ENCODE results near the gene SPO11. TPM values are rescaled to one million over a fixed set of nuclear protein-coding genes. Genes with fewer than 3 reads are reported as not detected.

The SPO11 gene
- total and polyA plus RNA-seq, 9 of the 15 experiments (the other 6 are each of a cell fraction or from before 2014, with no cell fraction given) = not detected

GRCh38 chr20:57329608-57330221 is at the start of gene SPO11 (continued):
- no peak for TF ChIP-seq ZBTB11 (CRISPR knock-in tag; IDR thresholded peaks at IDR 0.05)
- no peak for TF ChIP-seq JUNB (CRISPR knock-in tag; conservative IDR thresholded peaks at IDR 0.05)
- TF ChIP-seq NCOA4 (IDR thresholded peaks at IDR 0.05; ENCODE audit: partially characterized antibody) = no peak
- no peak for TF ChIP-seq ZNF280B (CRISPR knock-in tag; IDR thresholded peaks at IDR 0.05)
- TF ChIP-seq IRF2 (CRISPR knock-in tag; IDR thresholded peaks at IDR 0.05) = no peak
- TF ChIP-seq NRF1 (conservative IDR thresholded peaks at IDR 0.05 in 1 of 2, IDR thresholded peaks at IDR 0.05 in 1 of 2) = peak; percentile 91 to 93
- TF ChIP-seq RBFOX2 (IDR thresholded peaks at IDR 0.05; ENCODE audit: low read depth, low read length) = peak; percentile 40
- no peak for TF ChIP-seq ZNF224 (CRISPR knock-in tag; IDR thresholded peaks at IDR 0.05)
- TF ChIP-seq, protein P1, sequence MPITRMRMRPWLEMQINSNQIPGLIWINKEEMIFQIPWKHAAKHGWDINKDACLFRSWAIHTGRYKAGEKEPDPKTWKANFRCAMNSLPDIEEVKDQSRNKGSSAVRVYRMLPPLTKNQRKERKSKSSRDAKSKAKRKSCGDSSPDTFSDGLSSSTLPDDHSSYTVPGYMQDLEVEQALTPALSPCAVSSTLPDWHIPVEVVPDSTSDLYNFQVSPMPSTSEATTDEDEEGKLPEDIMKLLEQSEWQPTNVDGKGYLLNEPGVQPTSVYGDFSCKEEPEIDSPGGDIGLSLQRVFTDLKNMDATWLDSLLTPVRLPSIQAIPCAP (CRISPR knock-in tag; IDR thresholded peaks at IDR 0.05; ENCODE audit: borderline replicate concordance) = no peak
- TF ChIP-seq RBM17 (IDR thresholded peaks at IDR 0.05; ENCODE audit: borderline replicate concordance, low read depth, low read length) = no peak
- no peak for TF ChIP-seq ELF1 (tag; IDR thresholded peaks at IDR 0.05)
- TF ChIP-seq PHTF2 (CRISPR knock-in tag; IDR thresholded peaks at IDR 0.05) = no peak
- TF ChIP-seq, protein P2, sequence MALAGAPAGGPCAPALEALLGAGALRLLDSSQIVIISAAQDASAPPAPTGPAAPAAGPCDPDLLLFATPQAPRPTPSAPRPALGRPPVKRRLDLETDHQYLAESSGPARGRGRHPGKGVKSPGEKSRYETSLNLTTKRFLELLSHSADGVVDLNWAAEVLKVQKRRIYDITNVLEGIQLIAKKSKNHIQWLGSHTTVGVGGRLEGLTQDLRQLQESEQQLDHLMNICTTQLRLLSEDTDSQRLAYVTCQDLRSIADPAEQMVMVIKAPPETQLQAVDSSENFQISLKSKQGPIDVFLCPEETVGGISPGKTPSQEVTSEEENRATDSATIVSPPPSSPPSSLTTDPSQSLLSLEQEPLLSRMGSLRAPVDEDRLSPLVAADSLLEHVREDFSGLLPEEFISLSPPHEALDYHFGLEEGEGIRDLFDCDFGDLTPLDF (CRISPR knock-in tag; IDR thresholded peaks at IDR 0.05) = no peak
- no peak for TF ChIP-seq POLR3A (IDR thresholded peaks at IDR 0.05; ENCODE audit: borderline replicate concordance, extremely low read depth, insufficient read depth, insufficient read length)
- no peak for TF ChIP-seq MEF2D (tag; conservative IDR thresholded peaks at IDR 0.05; ENCODE audit: low read depth)
- TF ChIP-seq NR2C1 (IDR thresholded peaks at IDR 0.05) = no peak
- TF ChIP-seq NR2C1 (tag; IDR thresholded peaks at IDR 0.05) = no peak
- TF ChIP-seq RAD21 (CRISPR knock-in tag; conservative IDR thresholded peaks at IDR 0.05 in 1 of 2, IDR thresholded peaks at IDR 0.05 in 1 of 2) = peak; percentile 65 to 70
- TF ChIP-seq CREB1 (IDR thresholded peaks at IDR 0.05) = no peak
- TF ChIP-seq CREB1 (CRISPR knock-in tag; IDR thresholded peaks at IDR 0.05) = no peak
- TF ChIP-seq ZNF253 (CRISPR knock-in tag; conservative IDR thresholded peaks at IDR 0.05) = no peak
- TF ChIP-seq ASH1L (IDR thresholded peaks at IDR 0.05; ENCODE audit: borderline replicate concordance, low read depth, partially characterized antibody) = no peak
